ENCODE measurements around the gene WWC2.

DNA sequence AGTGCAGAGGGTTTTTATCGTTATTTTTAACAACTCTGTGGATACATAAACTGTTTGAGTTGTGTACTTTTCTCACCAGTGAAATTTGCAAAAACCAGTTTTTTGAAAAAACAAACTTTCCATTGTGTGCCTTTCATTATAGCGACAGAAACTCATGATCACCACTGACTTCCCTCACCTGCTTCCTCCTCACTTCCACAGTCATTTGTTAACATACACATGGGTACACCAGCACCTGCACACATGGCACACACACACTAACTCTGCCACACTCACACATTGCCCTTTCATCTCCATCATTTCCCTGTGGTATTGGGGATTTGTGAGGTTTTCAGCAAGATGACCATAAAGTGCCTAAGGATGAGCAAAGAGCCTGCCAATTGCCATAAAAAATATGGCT is 200.4 kb downstream of the WWC2 start:
- TF ChIP-seq, protein P1, sequence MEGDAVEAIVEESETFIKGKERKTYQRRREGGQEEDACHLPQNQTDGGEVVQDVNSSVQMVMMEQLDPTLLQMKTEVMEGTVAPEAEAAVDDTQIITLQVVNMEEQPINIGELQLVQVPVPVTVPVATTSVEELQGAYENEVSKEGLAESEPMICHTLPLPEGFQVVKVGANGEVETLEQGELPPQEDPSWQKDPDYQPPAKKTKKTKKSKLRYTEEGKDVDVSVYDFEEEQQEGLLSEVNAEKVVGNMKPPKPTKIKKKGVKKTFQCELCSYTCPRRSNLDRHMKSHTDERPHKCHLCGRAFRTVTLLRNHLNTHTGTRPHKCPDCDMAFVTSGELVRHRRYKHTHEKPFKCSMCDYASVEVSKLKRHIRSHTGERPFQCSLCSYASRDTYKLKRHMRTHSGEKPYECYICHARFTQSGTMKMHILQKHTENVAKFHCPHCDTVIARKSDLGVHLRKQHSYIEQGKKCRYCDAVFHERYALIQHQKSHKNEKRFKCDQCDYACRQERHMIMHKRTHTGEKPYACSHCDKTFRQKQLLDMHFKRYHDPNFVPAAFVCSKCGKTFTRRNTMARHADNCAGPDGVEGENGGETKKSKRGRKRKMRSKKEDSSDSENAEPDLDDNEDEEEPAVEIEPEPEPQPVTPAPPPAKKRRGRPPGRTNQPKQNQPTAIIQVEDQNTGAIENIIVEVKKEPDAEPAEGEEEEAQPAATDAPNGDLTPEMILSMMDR (IDR thresholded peaks at IDR 0.05) = no peak
- TF ChIP-seq POLR2A (IDR thresholded peaks at IDR 0.05) = no peak

Data from Peyer's patch (tissue), 4 donors.